Dendritic cell treated with granulocyte-macrophage colony-stimulating factor and Interleukin-4, amounts not matched to agents 40 ng/mL and 50 ng/mL, for 4 days (primary cell): ENCODE data around the gene LPIN2.
"Not testable (repeated sequence)": the region's sequence is repeated elsewhere in the genome, so short reads cannot be mapped to it uniquely, and the experiment has no call there.

ENCODE experiments used
- H3K27ac Mint-ChIP-seq: one replicate; pipeline ENCODE4 v1.8.0; 2022; ENCODE audit warnings: mild to moderate bottlenecking, mixed read lengths
- H3K27me3 Mint-ChIP-seq: one replicate; pipeline ENCODE4 v1.8.0; 2022; ENCODE audit warnings: mild to moderate bottlenecking, mixed read lengths
- H3K36me3 Mint-ChIP-seq: one replicate; pipeline ENCODE4 v1.8.0; 2022; ENCODE audit warnings: low read depth, mixed read lengths
- H3K4me1 Mint-ChIP-seq: one replicate; pipeline ENCODE4 v1.8.0; 2022; ENCODE audit warnings: low read depth, mixed read lengths
- H3K4me3 Mint-ChIP-seq: one replicate; pipeline ENCODE4 v1.8.0; 2022; ENCODE audit warnings: mild to moderate bottlenecking, moderate library complexity, mixed read lengths
- H3K9me3 Mint-ChIP-seq: one replicate; pipeline ENCODE4 v1.8.0; 2022; ENCODE audit warnings: mixed read lengths
- intact Hi-C: fragments of 100-400 bp; cut with micrococcal nuclease; formaldehyde crosslinking; loops from one replicate; pipeline ENCODE4 v1.15.0; 2022

The LPIN2 gene

GRCh38 chr18:3052411-3052758 lies 39.4 kb upstream of the LPIN2 start:
- Mint-ChIP-seq H3K36me3 (no peaks in the 10 kb centered on the region), H3K27me3 (no peaks in the 10 kb centered on the region), H3K4me3 (no peak overlapping the region), H3K4me1 (peaks cover 13% of the 10 kb centered on the region), H3K9me3 (peaks cover 9% of the 10 kb centered on the region), H3K27ac (no peak overlapping the region)
- intact Hi-C loops = no loop called here

- H3K4me1 Mint-ChIP-seq = peaks cover 13% of the 10 kb centered on the region
- H3K9me3 Mint-ChIP-seq = peaks cover 9% of the 10 kb centered on the region
- no peak overlapping the region for H3K27ac Mint-ChIP-seq
- H3K27me3 Mint-ChIP-seq = no peaks in the 10 kb centered on the region
- intact Hi-C loops = no loop called here
- no peaks in the 10 kb centered on the region for H3K36me3 Mint-ChIP-seq
- H3K4me3 Mint-ChIP-seq = no peak overlapping the region
Observed at GRCh38 chr18:3051718-3052410, 38.9 kb upstream of the LPIN2 start.

- H3K36me3 Mint-ChIP-seq, intact Hi-C loops, H3K27ac Mint-ChIP-seq, H3K27me3 Mint-ChIP-seq, H3K9me3 Mint-ChIP-seq, H3K4me3 Mint-ChIP-seq: not testable (repeated sequence)
- peaks cover 21% of the 10 kb centered on the region for H3K4me1 Mint-ChIP-seq
Observed at GRCh38 chr18:3049897-3050454, 37.0 kb upstream of the LPIN2 start.

GRCh38 chr18:3048820-3049349 lies 35.9 kb upstream of the LPIN2 start:
- H3K36me3 Mint-ChIP-seq = no peaks in the 10 kb centered on the region
- H3K4me3 Mint-ChIP-seq = no peak overlapping the region
- peaks cover 9% of the 10 kb centered on the region for H3K9me3 Mint-ChIP-seq
- H3K27ac Mint-ChIP-seq = no peak overlapping the region
- peaks cover 25% of the 10 kb centered on the region for H3K4me1 Mint-ChIP-seq
- intact Hi-C loops = no loop called here
- H3K27me3 Mint-ChIP-seq = no peaks in the 10 kb centered on the region

GRCh38 chr18:3048121-3048520 lies 35.2 kb upstream of the LPIN2 start:
- Mint-ChIP-seq H3K36me3 (no peaks in the 10 kb centered on the region), H3K9me3 (peaks cover 3% of the 10 kb centered on the region), H3K4me1 (peaks cover 25% of the 10 kb centered on the region), H3K4me3 (no peak overlapping the region), H3K27me3 (no peaks in the 10 kb centered on the region), H3K27ac (no peak overlapping the region)
- intact Hi-C loops = no loop called here

- H3K36me3 Mint-ChIP-seq = no peaks in the 10 kb centered on the region
- H3K4me1 Mint-ChIP-seq = peaks cover 12% of the 10 kb centered on the region
- no peaks in the 10 kb centered on the region for H3K27me3 Mint-ChIP-seq
- no peak overlapping the region for H3K4me3 Mint-ChIP-seq
- H3K27ac Mint-ChIP-seq = no peak overlapping the region
- H3K9me3 Mint-ChIP-seq = no peaks in the 10 kb centered on the region
- intact Hi-C loops = no loop called here
Observed at GRCh38 chr18:3046216-3046808, 33.4 kb upstream of the LPIN2 start.

GRCh38 chr18:3044931-3045698 lies 32.2 kb upstream of the LPIN2 start:
- Mint-ChIP-seq H3K27ac (peak overlapping the region; percentile 47), H3K36me3 (no peaks in the 10 kb centered on the region), H3K4me1 (peaks cover 12% of the 10 kb centered on the region), H3K4me3 (peak overlapping the region; percentile 17), H3K27me3 (no peaks in the 10 kb centered on the region), H3K9me3 (no peaks in the 10 kb centered on the region)
- intact Hi-C loops = no loop called here

GRCh38 chr18:3042379-3042778 lies 29.4 kb upstream of the LPIN2 start:
- Mint-ChIP-seq H3K4me1 (peaks cover 15% of the 10 kb centered on the region), H3K9me3 (no peaks in the 10 kb centered on the region), H3K36me3 (no peaks in the 10 kb centered on the region), H3K27me3 (no peaks in the 10 kb centered on the region), H3K27ac (no peak overlapping the region), H3K4me3 (no peak overlapping the region)
- intact Hi-C loops = no loop called here

- H3K4me1 Mint-ChIP-seq = peaks cover 17% of the 10 kb centered on the region
- H3K4me3 Mint-ChIP-seq = no peak overlapping the region
- H3K9me3 Mint-ChIP-seq = no peaks in the 10 kb centered on the region
- H3K27ac Mint-ChIP-seq = peak overlapping the region; percentile 56
- no peaks in the 10 kb centered on the region for H3K27me3 Mint-ChIP-seq
- intact Hi-C loops = no loop called here
- H3K36me3 Mint-ChIP-seq = no peaks in the 10 kb centered on the region
Observed at GRCh38 chr18:3041843-3042242, 28.9 kb upstream of the LPIN2 start.

GRCh38 chr18:3040881-3041280 lies 27.9 kb upstream of the LPIN2 start:
- Mint-ChIP-seq H3K36me3 (no peaks in the 10 kb centered on the region), H3K4me3 (no peak overlapping the region), H3K9me3 (no peaks in the 10 kb centered on the region), H3K27me3 (no peaks in the 10 kb centered on the region), H3K27ac (no peak overlapping the region), H3K4me1 (peaks cover 17% of the 10 kb centered on the region)
- intact Hi-C loops = no loop called here

- H3K9me3 Mint-ChIP-seq = no peaks in the 10 kb centered on the region
- no peaks in the 10 kb centered on the region for H3K27me3 Mint-ChIP-seq
- intact Hi-C loops = no loop called here
- H3K4me1 Mint-ChIP-seq = peaks cover 11% of the 10 kb centered on the region
- H3K27ac Mint-ChIP-seq = no peak overlapping the region
- H3K36me3 Mint-ChIP-seq = no peaks in the 10 kb centered on the region
- H3K4me3 Mint-ChIP-seq = no peak overlapping the region
Observed at GRCh38 chr18:3040173-3040572, 27.2 kb upstream of the LPIN2 start.

- H3K27ac Mint-ChIP-seq = peak overlapping the region; percentile 35
- H3K4me3 Mint-ChIP-seq = no peak overlapping the region
- intact Hi-C loops = no loop called here
- no peaks in the 10 kb centered on the region for H3K27me3 Mint-ChIP-seq
- no peaks in the 10 kb centered on the region for H3K9me3 Mint-ChIP-seq
- H3K4me1 Mint-ChIP-seq = peaks cover 5% of the 10 kb centered on the region
- H3K36me3 Mint-ChIP-seq = no peaks in the 10 kb centered on the region
Observed at GRCh38 chr18:3037423-3037915, 24.5 kb upstream of the LPIN2 start.

GRCh38 chr18:3036108-3036507 lies 23.2 kb upstream of the LPIN2 start:
- Mint-ChIP-seq H3K27me3 (no peaks in the 10 kb centered on the region), H3K27ac (no peak overlapping the region), H3K4me1 (peaks cover 5% of the 10 kb centered on the region), H3K9me3 (no peaks in the 10 kb centered on the region), H3K4me3 (no peak overlapping the region), H3K36me3 (no peaks in the 10 kb centered on the region)
- intact Hi-C loops = no loop called here

- intact Hi-C loops = no loop called here
- H3K4me3 Mint-ChIP-seq = no peak overlapping the region
- no peaks in the 10 kb centered on the region for H3K9me3 Mint-ChIP-seq
- no peaks in the 10 kb centered on the region for H3K27me3 Mint-ChIP-seq
- peaks cover 5% of the 10 kb centered on the region for H3K4me1 Mint-ChIP-seq
- no peak overlapping the region for H3K27ac Mint-ChIP-seq
- no peaks in the 10 kb centered on the region for H3K36me3 Mint-ChIP-seq
Observed at GRCh38 chr18:3035635-3036034, 22.7 kb upstream of the LPIN2 start.
